ENCODE data around the gene UBXN2A.

Gene UBXN2A

GRCh38 chr2:24045511-24046508 is 105.5 kb downstream of the UBXN2A start:
- no peak for DNase-seq (ENCODE audit: low spot score)

DNA sequence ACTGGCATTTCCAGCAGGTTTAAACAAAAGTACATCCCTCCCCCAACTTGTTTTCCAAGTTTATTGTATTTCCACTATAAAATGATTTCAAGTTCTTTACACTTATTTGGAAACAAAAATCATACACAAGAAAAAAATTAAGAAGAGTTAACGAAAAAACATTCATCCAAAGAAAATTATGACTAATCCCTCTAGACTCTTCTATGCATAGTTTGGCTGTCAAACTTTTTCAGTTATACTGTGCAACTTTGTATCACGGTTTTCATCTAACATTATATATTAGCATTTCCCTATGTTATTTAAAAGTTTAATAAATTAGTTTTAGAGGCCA is 106.3 kb downstream of the UBXN2A start:
- DNase-seq (ENCODE audit: low spot score), result no peak

DNA sequence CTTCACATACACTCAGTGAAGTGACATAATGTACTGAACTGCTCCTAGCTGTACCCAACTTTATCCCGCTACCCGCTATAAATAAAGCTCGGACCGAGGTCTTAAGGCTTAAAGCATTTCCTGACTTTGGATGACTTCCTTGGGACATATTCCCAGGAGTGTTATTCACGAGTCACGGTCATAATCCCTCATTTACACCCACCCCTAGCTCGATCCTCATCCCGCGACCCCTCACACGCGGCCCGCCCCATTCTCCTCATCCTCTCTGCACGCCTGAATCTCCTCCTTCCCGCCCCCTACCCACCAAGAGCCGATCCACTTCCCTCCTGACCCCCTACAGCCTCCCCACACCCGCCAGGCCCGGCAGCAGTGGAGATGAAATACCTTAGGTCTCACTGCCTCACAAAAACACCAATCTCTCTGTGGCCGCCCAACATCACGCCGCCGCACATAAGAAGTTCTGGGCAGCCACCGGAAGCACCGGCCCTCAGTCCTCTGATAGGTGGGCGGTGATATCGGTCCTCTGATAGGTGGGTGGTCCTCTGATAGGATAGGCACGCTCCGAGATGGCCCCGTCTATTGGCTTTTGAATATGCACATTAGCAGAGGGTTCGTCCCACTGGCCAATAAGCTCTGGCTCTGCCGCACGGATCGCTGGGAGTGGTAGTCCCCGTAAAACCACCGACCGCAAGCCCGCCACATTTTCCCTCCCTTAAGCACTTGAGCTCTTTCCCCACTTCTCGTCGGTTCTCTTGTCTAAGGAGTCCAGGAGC is 106.9 kb downstream of the UBXN2A start, which contains the start of gene WDCP:
Gene WDCP, minus strand, starts transcription at position 462 of the 773 bp plus-strand sequence. CDS start 7,897 bp downstream, outside the sequence.
- DNase-seq (ENCODE audit: low spot score), result peak; percentile 99

- no peak for DNase-seq (ENCODE audit: low spot score)
These were observed 107.4 kb downstream of the UBXN2A start for GRCh38 chr2:24047703-24048033.

DNA sequence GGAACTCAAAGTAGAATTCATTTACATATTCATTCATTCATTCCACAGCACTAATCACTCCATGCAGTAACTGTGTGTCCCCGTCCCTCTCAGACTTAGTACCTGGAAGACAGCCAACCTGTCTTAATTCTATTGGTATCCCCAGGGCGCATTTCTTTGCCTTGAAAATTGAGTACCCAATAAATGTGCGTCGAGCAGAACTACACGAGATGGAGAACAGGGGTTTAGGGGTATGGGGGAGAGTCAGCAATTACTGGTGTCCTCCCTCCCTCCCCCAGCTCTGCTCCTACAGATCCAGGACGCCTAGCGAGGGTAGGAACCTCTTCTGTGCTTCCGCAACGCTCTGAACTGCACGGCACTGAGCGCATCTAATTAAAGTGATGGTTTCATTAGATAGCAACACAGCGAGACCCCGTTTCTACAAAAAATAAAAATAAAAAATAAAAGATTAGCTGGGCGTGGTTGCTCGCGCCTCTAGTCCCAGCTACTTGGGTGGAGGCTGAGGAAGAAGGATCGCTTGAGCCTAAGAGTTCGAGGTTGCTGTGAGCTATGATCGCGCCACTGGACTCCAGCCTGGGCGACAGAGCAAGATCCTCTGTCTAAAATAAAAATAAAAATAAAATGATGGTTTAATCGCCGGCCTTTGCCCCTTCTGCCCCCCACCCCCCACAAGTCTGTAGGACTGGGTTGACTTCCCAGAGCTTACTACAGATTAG is 108.7 kb downstream of the UBXN2A start:
- DNase-seq (ENCODE audit: low spot score), result no peak

DNA sequence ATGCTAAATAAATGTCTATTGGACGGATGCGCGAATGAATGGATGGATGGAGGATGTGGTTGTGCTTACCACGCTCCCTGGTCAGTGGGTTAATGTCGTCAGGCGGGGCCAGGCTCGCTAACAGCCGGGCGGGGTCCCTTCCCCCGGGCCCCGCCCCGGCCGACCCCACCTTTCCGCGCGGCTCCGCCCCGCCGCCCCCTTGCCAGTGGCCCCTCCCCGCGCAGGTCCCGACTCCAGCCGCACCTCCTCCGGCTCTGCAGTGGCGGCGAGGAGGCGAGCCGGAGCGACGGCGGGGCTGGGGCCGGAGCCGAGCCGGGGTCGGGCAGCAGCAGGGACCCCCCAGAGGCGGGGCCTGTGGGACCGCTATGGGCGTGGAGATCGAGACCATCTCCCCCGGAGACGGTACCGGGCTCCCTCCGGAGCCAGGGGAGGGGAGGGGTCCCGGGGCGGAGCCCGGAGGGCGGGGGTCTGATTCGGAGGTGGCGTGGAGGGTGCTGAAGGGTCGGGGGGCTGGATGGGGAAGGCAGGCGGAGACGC is 109.3 kb downstream of the UBXN2A start, which contains the start of gene FKBP1B:
Gene FKBP1B, plus strand, starts transcription at position 257 of the 537 bp plus-strand sequence. Its CDS starts 109 bp downstream, at position 366.
- DNase-seq (ENCODE audit: low spot score), result peak; percentile 75

- no peak for DNase-seq (ENCODE audit: low spot score)
These were observed 110.0 kb downstream of the UBXN2A start for GRCh38 chr2:24050041-24050979.

GRCh38 chr2:24051833-24052232 is 111.6 kb downstream of the UBXN2A start:
- no peak for DNase-seq (ENCODE audit: low spot score)

DNA sequence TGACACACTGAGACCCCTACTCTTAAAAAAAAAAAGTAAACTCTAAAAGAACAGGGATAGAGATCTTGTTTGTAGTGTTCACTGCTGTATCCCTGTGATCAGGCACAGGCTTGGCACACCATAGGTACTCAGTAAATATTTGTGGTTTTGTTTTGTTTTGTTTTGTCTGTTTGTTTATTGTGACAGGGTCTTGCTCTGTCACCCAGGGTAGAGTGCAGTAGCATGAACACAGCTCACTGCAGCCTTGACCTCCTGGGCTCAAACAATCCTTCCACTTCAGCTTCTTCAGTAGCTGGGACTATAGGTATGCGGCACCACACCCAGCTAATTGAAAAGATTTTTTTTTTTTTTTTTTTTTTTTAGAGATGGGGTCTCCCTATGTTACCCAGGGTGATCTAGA is 112.7 kb downstream of the UBXN2A start:
- DNase-seq (ENCODE audit: low spot score), result no peak
